COLO668 (cell line): ENCODE data around the gene NOM1.
"Not testable (repeated sequence)": the region's sequence is repeated elsewhere in the genome, so short reads cannot be mapped to it uniquely, and the experiment has no call there.

Experiments
- DNase-seq: peaks from one replicate; lab custom pipeline; 2025; ENCODE audit not compliant: unreplicated experiment; lab: John Stamatoyannopoulos, UW

NOM1 gene

GRCh38 chr7:156936766-156937165 lies 12.7 kb upstream of the NOM1 start:
- DNase-seq: not testable (repeated sequence)

- DNase-seq: no peak
These were observed 8.9 kb upstream of the NOM1 start for GRCh38 chr7:156940421-156941122.

GRCh38 chr7:156941393-156942182 lies 7.9 kb upstream of the NOM1 start:
- no peak for DNase-seq

- DNase-seq: peak; percentile 40
These were observed 6.8 kb upstream of the NOM1 start for GRCh38 chr7:156942708-156943090.

GRCh38 chr7:156943091-156944041 lies 6.1 kb upstream of the NOM1 start:
- peak; percentile 25 for DNase-seq

- no peak for DNase-seq
These were observed 4.6 kb upstream of the NOM1 start for GRCh38 chr7:156944876-156945275.

GRCh38 chr7:156947120-156947843 lies 2.2 kb upstream of the NOM1 start:
- peak; percentile 30 for DNase-seq

- DNase-seq: no peak
These were observed 1.2 kb upstream of the NOM1 start for GRCh38 chr7:156948361-156948760.

- no peak for DNase-seq
These were observed 908 bp downstream of the NOM1 start for GRCh38 chr7:156950381-156950858.

GRCh38 chr7:156953215-156953614 lies 3.7 kb downstream of the NOM1 start:
- DNase-seq: not testable (repeated sequence)

GRCh38 chr7:156954941-156955340 lies 5.4 kb downstream of the NOM1 start:
- DNase-seq: peak; percentile 36

GRCh38 chr7:156956727-156957126 lies 7.2 kb downstream of the NOM1 start:
- DNase-seq: no peak

- no peak for DNase-seq
These were observed 12.6 kb downstream of the NOM1 start for GRCh38 chr7:156962145-156962544.

GRCh38 chr7:156962897-156963296 lies 13.4 kb downstream of the NOM1 start:
- DNase-seq: no peak

GRCh38 chr7:156963472-156963871 lies 14.0 kb downstream of the NOM1 start:
- DNase-seq: no peak

GRCh38 chr7:156964971-156965370 lies 15.5 kb downstream of the NOM1 start:
- no peak for DNase-seq

- DNase-seq: no peak
These were observed 16.9 kb downstream of the NOM1 start for GRCh38 chr7:156966387-156966786.

GRCh38 chr7:156968183-156968582 lies 18.7 kb downstream of the NOM1 start:
- no peak for DNase-seq

- no peak for DNase-seq
These were observed 20.5 kb downstream of the NOM1 start for GRCh38 chr7:156969972-156970420.

- peak; percentile 15 for DNase-seq
These were observed 26.1 kb downstream of the NOM1 start for GRCh38 chr7:156975620-156976019.
